Uterus (tissue), 4 donors: ENCODE data around the gene GIT2. TPM values are rescaled to one million over a fixed set of nuclear protein-coding genes. Genes with fewer than 3 reads are reported as not detected.

Source experiments
- DNase-seq, 2 donors: peaks; one replicate each; pipeline ENCODE4 v3.0.0-alpha.2; 2019 to 2020
- H3K27ac ChIP-seq, 2 donors: fragments of 200-600 bp; sonication (generic); 1 replicate in 1 of 2; 2 replicates in 1 of 2; pipeline ENCODE4 v1.5.1; 2016 to 2018
- H3K27me3 ChIP-seq, 2 donors: fragments of 200-600 bp; sonication (generic); one replicate each; pipeline ENCODE4 v1.5.1; 2018 to 2019; ENCODE audit warnings: control low read depth in 1 of 2
- H3K36me3 ChIP-seq, 2 donors: fragments of 200-600 bp; sonication (generic); one replicate each; pipeline ENCODE4 v1.5.1; 2019; ENCODE audit warnings: control low read depth in 1 of 2
- H3K4me1 ChIP-seq, 2 donors: fragments of 200-600 bp; sonication (generic); one replicate each; pipeline ENCODE4 v1.5.1; 2018 to 2019; ENCODE audit warnings: control low read depth in 1 of 2
- H3K4me3 ChIP-seq, 2 donors: fragments of 200-600 bp; sonication (generic); 1 replicate in 1 of 2; 2 replicates in 1 of 2; pipeline ENCODE4 v1.5.1; 2018 to 2019; ENCODE audit warnings: mild to moderate bottlenecking in 1 of 2
- H3K9me3 ChIP-seq, 2 donors: fragments of 200-600 bp; sonication (generic); one replicate each; pipeline ENCODE4 v1.5.1; 2019; ENCODE audit warnings: control low read depth in 1 of 2
- POLR2A ChIP-seq, 2 donors: fragments of 450-650 bp; IDR thresholded peaks; one replicate each; pipeline ENCODE4 v1.6.1; 2016; ENCODE audit warnings: antibody characterized with exemption in 2 of 2, mild to moderate bottlenecking in 1 of 2, moderate library complexity in 1 of 2
- intact Hi-C: fragments of 100-400 bp; cut with DNase I; formaldehyde crosslinking; loops from one replicate; pipeline ENCODE4 v1.15.1; 2023; ENCODE audit warnings: low total_unique reads
- total RNA-seq, 4 donors: library from RNA; depleted of rRNA in 3 of 4; stranded (reverse); fragments of >200 nt in 3 of 4; gene quantifications; one replicate each; pipeline versions ENCODE4 v1.1.0 to v1.2.4, GENCODE V29; 2014 to 2023
- TF ChIP-seq, protein P1 (sequence below), 4 experiments: fragments of 200-600 bp in 2 of 4; fragments of 450-650 bp in 2 of 4; sonication (generic) in 2 of 4; IDR thresholded peaks; one replicate each; pipeline ENCODE4 v1.5.1; 2016 to 2019; ENCODE audit warnings: antibody characterized with exemption in 4 of 4, mild to moderate bottlenecking in 2 of 4, moderate library complexity in 1 of 4
- donor health status: DM: yes; HTN: yes; CAD: no.

Gene GIT2
- total RNA-seq, 4 donors from 2014 or later = 30.3 to 55.7 (median 47.0) TPM

DNA sequence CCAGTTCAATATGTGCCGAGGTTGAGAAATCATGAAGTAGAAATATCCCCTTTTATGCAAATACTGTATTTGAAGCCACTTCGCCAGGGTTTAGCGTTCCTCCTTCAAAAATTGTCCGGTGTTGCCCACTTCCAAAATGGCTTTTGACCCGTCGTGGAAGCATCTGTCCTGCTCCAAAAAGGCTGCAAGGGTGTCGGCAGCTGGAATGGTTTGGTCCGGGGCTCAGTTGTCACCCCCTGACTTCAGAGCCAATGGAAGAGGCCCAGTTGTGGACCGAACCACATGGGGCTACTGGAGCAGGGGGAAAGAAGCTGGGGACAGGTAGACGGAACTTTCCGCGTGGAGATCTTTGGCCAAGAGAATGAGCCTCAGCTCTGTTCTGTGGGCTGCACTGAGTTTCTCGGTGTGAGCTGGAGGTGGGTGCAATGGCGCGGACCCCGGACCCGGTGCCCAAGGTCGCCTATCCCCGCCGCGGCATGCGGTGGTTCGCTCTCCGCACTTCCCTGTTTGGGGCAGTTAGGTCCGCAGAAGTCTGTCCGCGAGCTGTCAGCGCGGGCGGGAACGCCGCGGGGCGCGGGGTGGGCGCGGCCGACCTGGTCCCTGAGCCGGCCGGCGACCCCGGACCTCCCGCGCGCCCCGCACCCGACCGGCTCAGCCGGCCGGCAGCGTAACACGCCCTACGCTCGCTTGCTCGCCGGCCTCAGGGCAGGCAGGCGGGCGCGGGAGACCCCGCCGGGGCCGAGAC lies 2.9 kb upstream of the GIT2 start, which contains the start of gene ANKRD13A:
ANKRD13A (plus strand) TSS at position 527 of the 745 bp plus-strand sequence. CDS start 259 bp downstream, outside the sequence.
- no peaks in the 10 kb centered on the region for H3K9me3 ChIP-seq
- peak within 1 kb of the TSS; percentile 94 for H3K4me3 ChIP-seq
- no peaks in the 10 kb centered on the region for H3K36me3 ChIP-seq
- H3K4me1 ChIP-seq = peaks cover 4 to 6% of the 10 kb centered on the region in 2 donors
- peak; percentile 91 to 93 for DNase-seq
- H3K27me3 ChIP-seq = no peaks in the 10 kb centered on the region
- H3K27ac ChIP-seq = peak within 1 kb of the TSS; percentile 74 to 76
- TF ChIP-seq, protein P1, sequence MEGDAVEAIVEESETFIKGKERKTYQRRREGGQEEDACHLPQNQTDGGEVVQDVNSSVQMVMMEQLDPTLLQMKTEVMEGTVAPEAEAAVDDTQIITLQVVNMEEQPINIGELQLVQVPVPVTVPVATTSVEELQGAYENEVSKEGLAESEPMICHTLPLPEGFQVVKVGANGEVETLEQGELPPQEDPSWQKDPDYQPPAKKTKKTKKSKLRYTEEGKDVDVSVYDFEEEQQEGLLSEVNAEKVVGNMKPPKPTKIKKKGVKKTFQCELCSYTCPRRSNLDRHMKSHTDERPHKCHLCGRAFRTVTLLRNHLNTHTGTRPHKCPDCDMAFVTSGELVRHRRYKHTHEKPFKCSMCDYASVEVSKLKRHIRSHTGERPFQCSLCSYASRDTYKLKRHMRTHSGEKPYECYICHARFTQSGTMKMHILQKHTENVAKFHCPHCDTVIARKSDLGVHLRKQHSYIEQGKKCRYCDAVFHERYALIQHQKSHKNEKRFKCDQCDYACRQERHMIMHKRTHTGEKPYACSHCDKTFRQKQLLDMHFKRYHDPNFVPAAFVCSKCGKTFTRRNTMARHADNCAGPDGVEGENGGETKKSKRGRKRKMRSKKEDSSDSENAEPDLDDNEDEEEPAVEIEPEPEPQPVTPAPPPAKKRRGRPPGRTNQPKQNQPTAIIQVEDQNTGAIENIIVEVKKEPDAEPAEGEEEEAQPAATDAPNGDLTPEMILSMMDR (IDR thresholded peaks at IDR 0.05) = peak in 2 of 4 experiments; percentile 14 to 18
- TF ChIP-seq POLR2A (IDR thresholded peaks at IDR 0.05) = peak; percentile 34 to 63
- intact Hi-C loops = no loop called here

- Histone ChIP-seq H3K27me3 (no peaks in the 10 kb centered on the region), H3K4me1 (peaks cover 5 to 6% of the 10 kb centered on the region in 2 donors), H3K36me3 (no peaks in the 10 kb centered on the region), H3K4me3 (peak overlapping the region; percentile 94), H3K9me3 (no peaks in the 10 kb centered on the region), H3K27ac (peak overlapping the region; percentile 74 to 76)
- no peak for DNase-seq
- TF ChIP-seq, protein P1 (IDR thresholded peaks at IDR 0.05) = no peak
- no peak for TF ChIP-seq POLR2A (IDR thresholded peaks at IDR 0.05)
- intact Hi-C loops = no loop called here
Observed at GRCh38 chr12:109998241-109998903, 2.2 kb upstream of the GIT2 start.

DNA sequence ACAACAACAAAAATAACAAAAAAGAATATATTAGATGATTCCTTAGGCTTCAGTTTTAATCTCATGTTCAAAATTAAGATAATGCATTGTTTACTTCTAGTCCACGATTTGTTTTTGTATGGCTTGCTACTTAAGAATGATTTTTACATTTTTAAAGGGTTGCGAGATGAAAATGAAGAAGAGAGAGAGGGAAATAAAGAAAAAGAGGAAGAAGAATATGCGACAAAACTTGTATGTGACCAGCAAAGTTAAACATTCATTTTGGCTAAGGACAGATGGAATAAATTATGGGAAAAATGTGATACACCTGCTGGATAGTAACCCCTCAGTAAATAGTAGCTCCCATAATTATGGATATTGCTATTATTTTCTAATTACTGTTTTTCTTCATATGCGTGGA lies 1.2 kb upstream of the GIT2 start:
- intact Hi-C loops = no loop called here

DNA sequence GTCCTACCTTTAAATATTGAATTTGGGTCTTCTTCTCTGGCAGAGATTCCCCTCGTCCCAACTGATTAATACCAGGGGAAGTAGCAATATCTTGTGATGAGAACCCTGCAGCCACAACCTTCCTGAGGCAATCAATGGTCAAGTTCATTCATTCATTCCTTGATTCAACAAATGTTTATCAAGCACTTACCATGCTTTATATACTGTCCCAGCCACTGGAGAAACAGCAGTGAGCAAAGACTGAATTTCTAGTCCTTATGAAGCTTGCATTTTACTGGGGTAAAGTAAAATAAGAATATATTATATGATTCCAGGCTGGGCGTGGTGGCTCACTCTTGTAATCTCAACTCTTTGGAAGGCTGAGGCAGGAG lies 300 bp upstream of the GIT2 start:
- Histone ChIP-seq H3K36me3 (no peaks in the 10 kb centered on the region), H3K27ac (peak overlapping the region; percentile 64 to 76), H3K4me1 (peaks cover 5 to 6% of the 10 kb centered on the region in 2 donors), H3K9me3 (no peaks in the 10 kb centered on the region), H3K4me3 (peak overlapping the region; percentile 76 to 97), H3K27me3 (no peaks in the 10 kb centered on the region)
- intact Hi-C loops = no loop called here
- no peak for TF ChIP-seq POLR2A (IDR thresholded peaks at IDR 0.05)
- TF ChIP-seq, protein P1 (IDR thresholded peaks at IDR 0.05) = no peak
- no peak for DNase-seq

More for the DNA sequence above, 1.2 kb upstream of the GIT2 start:
- DNase-seq = no peak
- Histone ChIP-seq H3K27ac (no peak overlapping the region), H3K36me3 (no peaks in the 10 kb centered on the region), H3K4me3 (no peak overlapping the region), H3K9me3 (no peaks in the 10 kb centered on the region), H3K27me3 (no peaks in the 10 kb centered on the region), H3K4me1 (peaks cover 5 to 6% of the 10 kb centered on the region in 2 donors)
- TF ChIP-seq POLR2A (IDR thresholded peaks at IDR 0.05) = no peak
- TF ChIP-seq, protein P1 (IDR thresholded peaks at IDR 0.05) = no peak

DNA sequence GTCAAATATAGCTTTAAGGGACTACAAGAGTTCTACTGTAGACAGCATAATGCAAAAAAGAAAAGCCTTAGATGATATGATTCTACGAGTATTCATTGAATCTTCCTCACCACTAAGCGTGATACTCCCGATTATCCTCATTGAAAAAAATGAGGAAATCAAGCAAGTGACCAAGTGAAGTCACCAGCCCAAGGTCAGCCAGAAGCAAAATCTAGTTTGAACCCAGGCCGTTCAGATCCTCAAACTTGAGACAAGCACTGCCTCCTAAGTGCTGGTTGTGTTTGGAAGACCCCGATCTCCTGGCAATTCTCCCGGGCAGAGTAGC lies 845 bp downstream of the GIT2 start:
- no peaks in the 10 kb centered on the region for H3K9me3 ChIP-seq
- no peaks in the 10 kb centered on the region for H3K36me3 ChIP-seq
- no peaks in the 10 kb centered on the region for H3K27me3 ChIP-seq
- DNase-seq = no peak
- intact Hi-C loops = no loop called here
- H3K4me1 ChIP-seq = peaks cover 5 to 6% of the 10 kb centered on the region in 2 donors
- TF ChIP-seq POLR2A (IDR thresholded peaks at IDR 0.05) = no peak
- TF ChIP-seq, protein P1 (IDR thresholded peaks at IDR 0.05) = no peak
- peak overlapping the region; percentile 76 to 97 for H3K4me3 ChIP-seq
- peak overlapping the region; percentile 64 to 76 for H3K27ac ChIP-seq
